ENCODE results near the gene VWDE. TPM values are rescaled to one million over a fixed set of nuclear protein-coding genes. Genes with fewer than 3 reads are reported as not detected.

Gene VWDE
- polyA plus RNA-seq, 1 donor from 2014 or later = 0.27 TPM

DNA sequence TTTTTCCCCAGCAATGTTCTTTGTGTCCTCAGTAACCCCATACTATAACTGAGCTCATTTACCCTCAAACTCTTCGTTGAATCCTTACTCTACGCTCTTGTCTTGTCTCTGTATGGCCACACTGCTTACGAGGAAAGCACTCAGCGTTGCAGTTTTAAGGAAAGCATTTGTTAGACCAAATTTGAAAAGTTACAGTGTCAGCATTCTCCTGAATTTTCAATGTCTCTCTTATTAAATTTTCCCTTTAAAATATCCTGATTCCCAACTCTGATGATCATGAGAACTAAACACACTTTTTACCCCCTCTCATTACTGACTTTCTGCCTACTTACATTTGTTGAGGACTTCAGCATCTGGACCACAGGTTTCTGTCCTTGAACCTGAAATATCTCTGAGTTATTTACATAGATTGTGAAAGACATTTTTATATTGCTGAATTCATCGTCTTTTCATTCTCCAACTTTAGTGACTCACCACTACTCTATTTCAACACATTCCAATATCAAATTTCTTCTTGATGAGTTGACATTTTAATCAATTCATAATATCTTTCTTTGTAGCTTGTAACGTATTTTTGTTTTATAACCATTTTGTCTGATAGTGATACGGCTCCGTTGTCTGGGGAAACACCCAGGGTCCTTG, 19.8 kb upstream of the VWDE start (continued):
- TF ChIP-seq, protein P1, sequence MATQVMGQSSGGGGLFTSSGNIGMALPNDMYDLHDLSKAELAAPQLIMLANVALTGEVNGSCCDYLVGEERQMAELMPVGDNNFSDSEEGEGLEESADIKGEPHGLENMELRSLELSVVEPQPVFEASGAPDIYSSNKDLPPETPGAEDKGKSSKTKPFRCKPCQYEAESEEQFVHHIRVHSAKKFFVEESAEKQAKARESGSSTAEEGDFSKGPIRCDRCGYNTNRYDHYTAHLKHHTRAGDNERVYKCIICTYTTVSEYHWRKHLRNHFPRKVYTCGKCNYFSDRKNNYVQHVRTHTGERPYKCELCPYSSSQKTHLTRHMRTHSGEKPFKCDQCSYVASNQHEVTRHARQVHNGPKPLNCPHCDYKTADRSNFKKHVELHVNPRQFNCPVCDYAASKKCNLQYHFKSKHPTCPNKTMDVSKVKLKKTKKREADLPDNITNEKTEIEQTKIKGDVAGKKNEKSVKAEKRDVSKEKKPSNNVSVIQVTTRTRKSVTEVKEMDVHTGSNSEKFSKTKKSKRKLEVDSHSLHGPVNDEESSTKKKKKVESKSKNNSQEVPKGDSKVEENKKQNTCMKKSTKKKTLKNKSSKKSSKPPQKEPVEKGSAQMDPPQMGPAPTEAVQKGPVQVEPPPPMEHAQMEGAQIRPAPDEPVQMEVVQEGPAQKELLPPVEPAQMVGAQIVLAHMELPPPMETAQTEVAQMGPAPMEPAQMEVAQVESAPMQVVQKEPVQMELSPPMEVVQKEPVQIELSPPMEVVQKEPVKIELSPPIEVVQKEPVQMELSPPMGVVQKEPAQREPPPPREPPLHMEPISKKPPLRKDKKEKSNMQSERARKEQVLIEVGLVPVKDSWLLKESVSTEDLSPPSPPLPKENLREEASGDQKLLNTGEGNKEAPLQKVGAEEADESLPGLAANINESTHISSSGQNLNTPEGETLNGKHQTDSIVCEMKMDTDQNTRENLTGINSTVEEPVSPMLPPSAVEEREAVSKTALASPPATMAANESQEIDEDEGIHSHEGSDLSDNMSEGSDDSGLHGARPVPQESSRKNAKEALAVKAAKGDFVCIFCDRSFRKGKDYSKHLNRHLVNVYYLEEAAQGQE (IDR thresholded peaks at IDR 0.05; ENCODE audit: borderline replicate concordance) = no peak

DNA sequence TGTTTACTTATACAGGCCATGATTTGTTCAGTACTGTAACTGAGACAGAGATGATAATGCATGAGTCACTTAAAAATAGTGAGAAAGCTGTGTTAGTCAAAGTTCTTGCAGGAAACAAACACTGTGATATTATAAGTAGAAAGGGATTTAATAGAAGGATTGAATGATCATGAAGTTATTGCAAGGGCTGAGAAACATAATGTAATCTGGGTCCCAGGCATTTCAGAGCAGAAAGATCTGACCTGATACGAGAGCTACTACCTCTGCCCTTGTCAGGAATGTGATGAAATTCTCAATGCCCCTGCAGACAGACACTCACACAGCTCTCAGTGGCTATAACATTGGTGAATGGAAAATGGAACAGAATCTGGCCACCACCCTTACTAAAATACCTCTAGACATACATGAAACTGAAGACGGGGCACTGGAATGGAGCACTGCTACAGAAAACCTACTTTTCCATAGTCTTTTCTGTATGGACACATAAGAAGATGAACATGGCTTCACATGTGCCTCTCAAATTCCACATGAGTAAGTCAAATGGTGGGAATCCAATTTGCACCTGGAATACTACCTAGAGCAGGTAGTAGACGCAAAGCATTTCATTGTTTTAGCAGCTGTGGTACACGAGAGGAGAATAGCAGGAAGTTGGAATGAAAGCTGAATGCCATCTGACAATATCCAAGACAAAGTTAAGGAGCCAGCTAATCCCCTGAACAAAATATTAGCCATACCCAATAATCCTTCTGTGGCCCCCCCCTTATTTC, 19.1 kb upstream of the VWDE start:
- Histone ChIP-seq H3K79me2 (replicated peaks; ENCODE audit: insufficient read depth, low read length) (no peaks in the 10 kb centered on the region), H2AFZ (ENCODE audit: low read depth, low read length) (no peak overlapping the region), H3F3A (ENCODE audit: insufficient read depth, low read length, poor library complexity, severe bottlenecking) (no peaks in the 10 kb centered on the region), H3K4me2 (ENCODE audit: low read length) (no peak overlapping the region), H3K27ac (ENCODE audit: low read length) (no peak overlapping the region), H3K36me3 (ENCODE audit: insufficient read depth, low read length) (no peaks in the 10 kb centered on the region), H3K4me3 (ENCODE audit: low read length) (no peak overlapping the region), H4K20me1 (ENCODE audit: insufficient read depth) (no peaks in the 10 kb centered on the region), H3K9ac (ENCODE audit: low read length) (no peak overlapping the region), H3K27me3 (ENCODE audit: insufficient read depth, low read depth, low read length) (no peaks in the 10 kb centered on the region), H3K9me2 (ENCODE audit: insufficient read depth, low read length) (no peaks in the 10 kb centered on the region), H3K9me3 (ENCODE audit: low read length) (no peaks in the 10 kb centered on the region)
- no peak for TF ChIP-seq MXI1 (conservative IDR thresholded peaks at IDR 0.05; ENCODE audit: poor library complexity, severe bottlenecking)
- TF ChIP-seq EP300 (conservative IDR thresholded peaks at IDR 0.05; ENCODE audit: poor library complexity, severe bottlenecking) = no peak
- TF ChIP-seq EZH2 (IDR thresholded peaks at IDR 0.05; ENCODE audit: borderline replicate concordance, insufficient read depth, low read length, poor library complexity, severe bottlenecking) = no peak
- no peak for TF ChIP-seq RAD21 (conservative IDR thresholded peaks at IDR 0.05)
- no peak for TF ChIP-seq POLR2AphosphoS5 (IDR thresholded peaks at IDR 0.05)
- TF ChIP-seq, protein P2, sequence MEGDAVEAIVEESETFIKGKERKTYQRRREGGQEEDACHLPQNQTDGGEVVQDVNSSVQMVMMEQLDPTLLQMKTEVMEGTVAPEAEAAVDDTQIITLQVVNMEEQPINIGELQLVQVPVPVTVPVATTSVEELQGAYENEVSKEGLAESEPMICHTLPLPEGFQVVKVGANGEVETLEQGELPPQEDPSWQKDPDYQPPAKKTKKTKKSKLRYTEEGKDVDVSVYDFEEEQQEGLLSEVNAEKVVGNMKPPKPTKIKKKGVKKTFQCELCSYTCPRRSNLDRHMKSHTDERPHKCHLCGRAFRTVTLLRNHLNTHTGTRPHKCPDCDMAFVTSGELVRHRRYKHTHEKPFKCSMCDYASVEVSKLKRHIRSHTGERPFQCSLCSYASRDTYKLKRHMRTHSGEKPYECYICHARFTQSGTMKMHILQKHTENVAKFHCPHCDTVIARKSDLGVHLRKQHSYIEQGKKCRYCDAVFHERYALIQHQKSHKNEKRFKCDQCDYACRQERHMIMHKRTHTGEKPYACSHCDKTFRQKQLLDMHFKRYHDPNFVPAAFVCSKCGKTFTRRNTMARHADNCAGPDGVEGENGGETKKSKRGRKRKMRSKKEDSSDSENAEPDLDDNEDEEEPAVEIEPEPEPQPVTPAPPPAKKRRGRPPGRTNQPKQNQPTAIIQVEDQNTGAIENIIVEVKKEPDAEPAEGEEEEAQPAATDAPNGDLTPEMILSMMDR (IDR thresholded peaks at IDR 0.05; ENCODE audit: poor library complexity, severe bottlenecking) = no peak
- TF ChIP-seq TAF1 (IDR thresholded peaks at IDR 0.05; ENCODE audit: low read depth) = no peak
- TF ChIP-seq, protein P1 (IDR thresholded peaks at IDR 0.05; ENCODE audit: borderline replicate concordance) = no peak
- TF ChIP-seq SMC3 (conservative IDR thresholded peaks at IDR 0.05; ENCODE audit: poor library complexity) = no peak

Data from neural cell (in vitro differentiated cells).